GM18868 (cell line): Measurements from ENCODE around the gene KRT31.
"Not testable (repeated sequence)": the region's sequence is repeated elsewhere in the genome, so short reads cannot be mapped to it uniquely, and the experiment has no call there.

Experiments used
- ATAC-seq: cut with Tn5 transposase; IDR thresholded peaks from one replicate; pipeline ENCODE4 v1.9.1; 2021; ENCODE audit warnings: mild to moderate bottlenecking, moderate library complexity; ENCODE audit not compliant: unreplicated experiment

KRT31 gene

DNA sequence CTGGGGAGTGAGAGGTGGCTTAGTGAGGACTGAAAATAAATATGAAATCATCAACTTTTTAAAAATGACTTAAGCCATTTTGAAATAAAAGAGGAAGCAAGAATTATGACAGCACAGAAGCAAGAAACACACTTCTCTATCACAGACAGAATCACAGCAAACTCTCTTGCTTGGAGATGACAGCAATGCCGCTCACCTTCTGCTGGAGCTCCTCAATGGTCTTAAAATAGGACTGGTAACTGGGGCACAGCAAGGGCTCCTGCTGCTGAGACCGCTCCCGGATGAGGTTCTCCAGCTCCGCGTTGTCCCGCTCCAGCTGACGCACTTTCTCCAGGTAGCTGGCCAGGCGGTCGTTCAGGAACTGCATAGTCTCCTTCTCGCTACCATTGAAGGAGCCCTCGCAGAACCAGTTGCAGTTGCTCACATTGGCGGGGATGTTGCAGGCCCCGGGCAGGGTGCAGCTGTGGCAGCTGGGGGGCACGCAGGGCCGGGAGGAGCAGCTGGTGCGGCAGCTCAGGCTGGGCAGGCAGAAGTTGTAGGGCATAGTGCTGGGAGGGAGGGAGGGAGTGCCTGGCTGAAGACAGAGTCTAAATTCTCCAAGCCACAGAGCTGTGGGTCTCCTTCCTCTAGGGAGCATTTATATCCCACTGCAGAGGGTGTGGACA, at the start of gene KRT31:
TSS of gene KRT31 (minus strand) at position 613 of the 665 bp plus-strand sequence. CDS start at position 544, 69 bp downstream.
- ATAC-seq = no peak

DNA sequence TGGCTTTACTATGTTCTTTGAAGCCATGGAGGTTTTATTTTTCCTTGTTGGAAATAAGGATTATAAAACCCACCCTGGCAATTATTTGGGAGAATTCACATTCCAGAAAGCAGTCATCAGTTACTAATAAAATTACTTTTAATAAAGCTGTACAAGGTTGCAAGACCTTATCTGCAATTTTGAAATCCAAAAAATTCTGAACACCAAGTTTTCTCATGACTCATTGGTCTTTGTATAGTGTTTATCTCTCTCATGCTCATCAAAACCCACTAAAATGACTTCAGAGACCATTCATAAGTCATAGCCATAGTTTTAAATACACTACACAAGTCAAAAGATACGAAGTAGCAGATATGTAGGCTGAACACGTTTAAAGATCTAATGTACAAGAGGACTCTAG, 49.4 kb upstream of the KRT31 start:
- no peak for ATAC-seq

DNA sequence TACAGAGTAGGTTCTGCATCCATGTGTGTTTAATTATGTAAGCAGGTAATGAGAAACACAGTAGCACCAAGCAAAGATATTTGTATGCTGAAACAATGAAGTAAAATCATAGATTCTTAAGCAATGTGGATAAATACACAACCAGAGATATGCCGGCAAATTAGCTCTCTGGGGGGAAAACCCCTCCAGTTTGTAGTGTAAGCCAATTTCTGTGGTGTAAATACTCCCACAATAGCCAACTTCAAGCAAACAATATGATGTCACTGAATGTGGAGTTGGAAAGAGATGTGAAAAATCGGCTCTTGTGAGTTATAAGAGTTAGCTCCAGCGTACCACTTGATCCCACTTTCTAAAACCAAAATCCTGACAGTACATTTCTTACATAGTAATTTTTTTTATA, 47.2 kb upstream of the KRT31 start:
- no peak for ATAC-seq

DNA sequence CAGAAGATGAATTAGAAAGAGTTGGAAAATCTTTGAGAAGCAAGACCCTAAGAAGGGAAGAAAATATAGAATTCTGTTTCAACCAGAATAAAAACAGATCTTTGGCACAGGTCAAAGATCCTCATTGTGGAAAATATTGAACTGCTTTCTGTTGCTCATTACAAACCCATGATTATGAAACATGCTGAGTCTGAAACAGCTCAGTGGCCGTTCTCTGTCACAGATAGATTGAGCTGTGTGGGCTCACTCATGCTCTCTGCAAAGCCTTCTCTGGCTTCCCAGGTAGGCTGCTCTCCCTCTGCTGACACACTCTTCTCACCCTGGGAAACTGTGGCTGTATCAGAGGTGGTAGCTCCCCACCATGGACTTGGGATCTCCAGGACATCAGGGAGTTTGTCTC, 46.8 kb upstream of the KRT31 start:
- no peak for ATAC-seq

DNA sequence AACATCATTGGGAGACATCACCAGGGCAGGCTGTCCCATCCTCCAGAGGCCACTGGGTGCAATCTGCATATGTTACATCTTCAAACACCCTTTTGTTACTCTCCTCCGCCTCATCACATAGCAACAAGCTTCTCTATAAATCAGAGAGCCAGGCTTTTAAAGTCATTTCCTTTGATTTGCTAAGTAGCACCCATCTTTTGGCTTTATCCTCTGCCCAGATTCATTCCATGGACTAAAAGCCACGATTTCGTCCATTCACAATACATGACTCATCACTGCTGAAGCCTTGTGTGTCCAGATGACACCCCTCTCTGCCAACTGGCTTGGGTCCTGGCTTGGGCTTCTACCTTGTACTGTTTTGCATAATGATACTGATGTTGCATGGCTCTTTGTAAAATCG, 45.3 kb upstream of the KRT31 start:
- no peak for ATAC-seq

DNA sequence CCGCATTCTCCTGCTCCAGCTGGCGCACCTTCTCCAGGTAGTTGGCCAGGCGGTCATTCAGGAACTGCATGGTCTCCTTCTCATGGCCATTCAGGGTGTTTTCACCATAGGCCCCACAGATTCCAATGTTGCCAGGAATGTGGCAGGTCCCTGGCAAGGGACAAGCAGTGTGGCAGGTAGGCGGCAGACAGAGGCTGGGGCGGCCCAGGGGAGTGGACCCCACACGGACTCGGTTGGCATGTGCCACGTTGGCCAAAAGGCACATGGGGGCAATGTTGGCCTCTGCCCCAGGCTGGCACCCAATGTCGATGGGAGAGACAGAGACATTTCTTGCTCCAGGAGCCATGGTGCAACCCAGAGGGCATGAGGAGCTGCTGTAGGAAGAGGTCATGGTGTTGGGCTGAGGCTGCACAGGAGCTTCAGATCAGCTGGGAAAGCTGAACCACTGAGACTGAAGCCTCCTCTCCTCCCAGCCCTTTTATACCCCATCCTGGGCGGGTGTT, 43.2 kb upstream of the KRT31 start, which contains the start of gene KRT38:
TSS of gene KRT38 (minus strand) at position 453 of the 503 bp plus-strand sequence. CDS start at position 391, 62 bp downstream.
- no peak for ATAC-seq

DNA sequence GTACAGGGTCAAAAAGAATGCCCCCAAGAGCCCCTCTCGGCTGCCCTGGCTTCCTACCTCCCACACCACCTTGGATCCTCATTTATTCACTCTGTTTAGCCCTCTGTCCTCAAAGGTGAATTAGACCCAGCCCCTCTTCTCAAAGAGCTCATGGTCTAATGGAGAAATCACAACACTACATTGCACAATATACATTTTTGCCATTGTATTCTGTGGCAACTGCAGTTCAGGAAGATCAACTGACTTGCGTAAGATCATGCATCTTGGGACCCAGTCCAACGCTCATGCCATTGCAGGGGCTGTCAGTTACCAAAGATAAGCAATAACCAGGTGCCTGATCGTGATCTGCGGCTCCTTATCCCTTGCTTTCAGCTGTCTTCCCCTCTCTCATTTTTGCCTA, 42.0 kb upstream of the KRT31 start:
- ATAC-seq = no peak

DNA sequence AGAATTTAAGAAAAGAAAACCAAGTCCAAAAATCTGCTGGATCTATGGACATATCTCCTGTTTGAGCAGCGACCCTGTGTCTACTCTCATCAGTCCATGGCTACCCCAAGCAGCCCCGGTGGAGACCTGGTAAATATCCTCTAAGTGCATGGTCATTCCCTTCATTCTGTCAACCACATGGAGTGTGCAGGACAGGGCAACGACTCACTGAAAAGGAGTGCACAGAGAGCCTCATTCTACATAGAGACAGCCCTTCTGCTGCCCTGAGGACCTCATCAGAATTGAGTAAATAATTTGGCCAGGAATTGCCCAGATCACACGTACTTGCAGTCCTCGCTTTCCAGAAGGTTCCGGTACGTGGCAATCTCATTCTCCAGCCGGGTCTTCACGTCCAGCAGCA, 40.4 kb upstream of the KRT31 start:
- no peak for ATAC-seq

DNA sequence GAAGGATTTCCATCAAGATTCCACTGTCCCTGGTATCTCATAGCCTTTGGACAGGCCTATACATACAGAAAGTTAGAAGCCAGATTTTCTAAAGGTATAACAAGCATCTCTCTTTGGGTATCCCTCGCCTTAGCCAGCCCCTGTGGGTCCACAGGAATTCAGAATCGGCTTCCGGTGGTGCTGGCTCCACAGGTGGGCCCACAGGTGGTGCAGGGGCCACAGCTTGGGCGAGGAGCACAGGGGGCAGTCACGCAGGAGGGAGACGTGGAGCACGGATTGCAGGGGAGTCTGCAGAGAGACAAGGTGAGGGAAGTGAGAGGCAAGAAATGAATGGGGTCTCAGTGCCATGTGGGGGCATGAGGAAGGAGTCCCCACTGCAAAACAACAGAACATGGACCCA, 39.8 kb upstream of the KRT31 start:
- no peak for ATAC-seq

DNA sequence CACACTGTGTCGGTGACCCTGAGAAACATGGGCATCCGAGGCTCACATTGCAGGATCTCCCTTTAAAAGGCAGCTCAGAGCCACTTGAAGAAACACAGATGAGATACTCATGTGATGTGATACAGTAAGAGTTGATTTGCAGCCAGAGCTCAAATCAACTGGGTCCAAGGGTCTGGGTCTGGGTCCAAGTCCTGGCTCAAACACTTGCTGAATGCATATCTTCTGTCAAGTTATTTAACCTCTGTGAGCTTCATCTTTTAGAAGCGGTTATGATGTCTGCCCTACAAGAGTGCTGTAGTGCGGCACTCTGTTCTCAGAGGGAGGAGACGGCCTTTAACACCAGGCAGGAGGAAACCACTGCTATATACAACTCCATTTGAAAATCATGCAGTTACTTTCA, 37.0 kb upstream of the KRT31 start:
- no peak for ATAC-seq

DNA sequence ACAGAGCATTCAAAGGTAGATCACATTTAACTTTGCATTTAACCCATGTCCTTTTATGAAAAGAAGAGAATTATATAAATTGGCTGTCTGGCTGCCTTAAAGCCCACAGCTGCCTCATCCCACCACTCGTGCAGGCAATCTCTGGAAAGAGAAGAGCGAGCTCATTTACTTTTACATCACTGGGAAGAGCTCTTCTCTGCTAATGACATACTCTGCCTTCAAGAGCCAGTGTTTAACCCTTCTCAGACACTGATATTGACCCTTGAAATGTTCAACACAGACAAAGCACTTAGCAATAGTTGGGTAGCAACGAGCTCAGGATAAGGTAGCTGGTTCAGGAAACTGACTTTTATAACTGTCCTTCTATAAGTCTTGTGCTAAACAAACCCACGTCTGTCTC, 36.6 kb upstream of the KRT31 start:
- ATAC-seq = no peak

DNA sequence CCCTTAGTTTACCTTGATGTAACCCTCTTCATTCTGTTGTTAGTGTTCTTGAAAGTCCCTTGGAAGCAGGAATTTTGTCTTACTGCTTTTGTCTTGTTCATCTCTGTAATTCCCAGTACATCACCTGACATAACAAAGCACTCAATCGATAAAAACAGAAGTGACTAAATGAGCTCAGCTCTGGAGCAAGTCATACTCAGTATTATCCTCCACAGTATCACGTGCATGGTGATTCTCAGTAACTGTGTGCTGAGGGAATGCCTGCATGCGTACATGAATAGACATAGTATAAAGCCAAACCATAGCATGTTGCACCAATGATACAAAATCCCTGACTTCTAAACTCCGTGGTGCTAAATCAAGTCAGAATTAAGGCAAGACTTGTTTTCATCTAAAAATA, 36.2 kb upstream of the KRT31 start:
- no peak for ATAC-seq

DNA sequence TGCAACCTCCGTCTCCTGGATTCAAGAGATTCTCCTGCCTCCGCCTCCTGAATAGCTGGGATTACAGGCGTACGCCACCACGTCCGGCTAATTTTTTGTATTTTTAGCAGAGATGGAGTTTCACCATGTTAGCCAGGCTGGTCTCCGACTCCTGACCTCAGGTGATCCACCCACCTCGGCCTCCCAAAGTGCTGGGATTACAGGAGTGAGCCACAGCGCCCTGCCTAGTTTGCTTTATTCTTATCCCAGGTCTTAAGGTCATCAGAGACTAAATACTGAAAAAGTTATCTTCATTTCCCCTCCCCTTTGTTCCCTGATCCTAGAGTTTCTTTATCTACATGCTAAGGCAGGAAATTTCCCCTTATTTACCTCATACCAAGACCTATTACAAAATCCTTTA, 33.0 kb upstream of the KRT31 start:
- ATAC-seq = not testable (repeated sequence)

DNA sequence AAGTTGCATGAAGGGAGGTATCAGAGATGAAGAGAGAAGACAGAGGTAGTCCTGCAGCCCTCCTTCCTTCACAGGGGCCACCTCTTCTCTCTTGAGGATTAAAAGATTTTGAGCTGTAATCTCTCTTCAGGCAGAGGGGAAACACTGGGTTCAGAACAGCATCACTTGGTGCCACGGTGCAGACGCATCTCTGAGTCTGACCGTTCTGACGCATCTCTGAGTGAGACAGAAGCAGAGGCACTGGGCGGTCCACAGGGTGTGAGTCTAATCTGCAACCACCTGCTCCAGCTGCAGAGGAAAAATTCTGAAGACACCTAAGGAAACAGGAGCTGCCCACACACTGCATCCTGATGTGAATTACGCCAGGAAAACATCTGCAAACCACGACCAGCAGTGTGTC, 32.3 kb upstream of the KRT31 start:
- ATAC-seq = no peak

DNA sequence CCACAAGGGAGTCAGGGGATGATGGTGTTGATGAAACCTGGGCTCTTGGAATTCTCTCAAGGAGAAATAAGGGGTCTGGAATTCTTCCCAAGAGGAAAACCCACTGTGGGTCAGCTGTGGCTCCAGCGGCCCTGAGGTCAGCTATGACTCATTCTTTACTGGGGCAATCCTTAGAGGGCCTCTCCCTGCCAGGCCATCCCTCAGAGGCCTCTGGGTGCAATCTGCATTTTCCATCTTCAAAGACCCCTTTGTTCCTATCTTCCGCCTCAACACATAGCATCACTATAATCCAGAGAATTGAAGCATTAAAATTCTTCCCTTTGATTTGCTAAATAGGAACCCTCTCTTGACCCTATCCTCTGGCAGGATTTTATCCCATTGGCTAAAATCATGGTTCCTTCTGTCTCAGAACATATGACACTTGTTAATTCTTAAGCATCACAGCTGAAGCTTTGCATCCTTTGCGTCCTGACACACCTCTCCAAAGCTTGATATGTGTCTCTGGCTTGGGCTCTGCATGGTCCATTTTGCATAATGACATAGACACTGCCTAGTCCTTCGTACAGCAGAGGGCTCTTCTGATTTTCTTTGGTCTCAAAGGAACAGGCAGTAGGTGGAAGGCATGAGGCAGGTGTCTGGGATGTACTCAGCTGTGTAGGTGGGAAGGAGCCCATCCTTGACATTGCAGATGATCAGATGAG, 31.3 kb upstream of the KRT31 start:
- no peak for ATAC-seq

DNA sequence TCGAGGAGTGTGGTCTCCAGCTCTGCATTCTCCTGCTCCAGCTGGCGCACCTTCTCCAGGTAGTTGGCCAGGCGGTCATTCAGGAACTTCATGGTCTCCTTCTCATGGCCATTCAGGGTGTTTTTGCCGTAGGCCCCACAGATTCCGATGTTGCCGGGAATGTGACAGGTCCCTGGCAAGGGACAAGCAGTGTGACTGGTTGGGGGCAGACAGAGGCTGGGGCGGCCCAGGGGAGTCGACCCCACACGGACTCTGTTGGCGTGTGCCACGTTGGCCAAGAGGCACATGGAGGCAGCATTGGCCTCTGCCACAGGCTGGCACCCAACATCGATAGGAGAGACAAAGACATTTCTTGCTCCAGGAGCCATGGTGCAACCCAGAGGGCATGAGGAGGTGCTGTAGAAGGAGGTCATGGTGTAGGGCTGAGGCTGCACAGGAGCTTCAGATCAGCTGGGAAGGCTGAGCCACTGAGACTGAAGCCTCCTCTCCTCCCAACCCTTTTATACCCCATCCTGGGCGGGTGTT, 26.8 kb upstream of the KRT31 start, which contains the start of gene KRT37:
TSS of gene KRT37 (minus strand) at position 475 of the 525 bp plus-strand sequence. CDS start at position 413, 62 bp downstream.
- no peak for ATAC-seq

DNA sequence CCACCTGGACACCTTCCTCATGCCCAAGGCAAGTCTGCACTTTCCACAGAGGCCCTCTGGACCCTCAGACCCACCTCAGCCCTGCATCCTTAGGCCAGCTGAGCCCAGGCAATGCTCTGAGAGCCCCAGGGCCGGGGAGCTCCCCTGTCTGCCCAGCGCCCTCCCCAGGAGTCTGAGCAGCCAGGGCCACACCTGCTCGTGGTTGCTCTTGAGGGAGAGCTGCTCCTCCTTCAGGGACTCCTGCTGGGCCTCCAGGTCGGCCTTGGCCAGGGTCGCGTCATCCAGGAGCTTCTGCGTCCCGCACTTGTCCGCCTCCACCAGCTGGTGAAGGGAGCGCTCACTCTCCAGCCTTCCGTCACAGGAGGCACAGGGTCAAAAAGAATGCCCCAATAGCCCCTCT, 25.2 kb upstream of the KRT31 start:
- ATAC-seq = not testable (repeated sequence)

DNA sequence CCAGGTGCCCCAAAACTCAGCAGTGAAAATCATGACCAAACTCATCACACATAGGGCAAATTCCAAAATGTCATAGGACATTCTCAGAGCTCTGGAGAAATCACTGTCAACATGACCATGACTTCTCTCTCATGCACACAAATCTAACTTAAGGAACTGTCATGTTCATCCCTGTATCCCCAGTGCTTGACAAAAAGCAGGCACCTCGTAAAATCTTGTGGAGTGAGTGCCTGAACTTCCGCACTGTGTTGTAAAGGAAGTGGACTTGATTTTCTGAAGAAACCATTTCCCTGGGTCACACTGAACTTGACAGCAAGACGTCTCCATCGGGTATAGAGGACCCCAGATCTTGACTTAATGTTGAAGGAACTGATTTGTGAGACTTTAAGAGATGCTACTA, 24.2 kb upstream of the KRT31 start:
- no peak for ATAC-seq

DNA sequence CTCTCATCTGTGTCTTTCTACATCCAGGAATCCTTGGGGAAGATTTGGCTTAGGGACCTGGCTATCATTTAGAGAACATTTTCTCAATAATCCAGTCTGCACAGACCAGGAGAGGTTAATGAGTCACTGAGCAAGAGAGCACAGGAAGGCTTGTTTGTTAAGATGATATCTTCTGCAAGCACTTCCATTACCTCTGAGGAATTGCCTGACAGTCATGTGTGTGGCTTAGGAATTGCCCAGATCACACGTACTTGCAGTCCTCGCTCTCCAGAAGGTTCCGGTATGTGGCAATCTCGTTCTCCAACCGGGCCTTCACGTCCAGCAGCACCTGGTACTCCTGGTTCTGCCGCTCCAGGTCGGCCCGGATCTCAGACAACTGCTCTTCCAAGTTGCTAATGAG, 23.7 kb upstream of the KRT31 start:
- ATAC-seq = no peak

DNA sequence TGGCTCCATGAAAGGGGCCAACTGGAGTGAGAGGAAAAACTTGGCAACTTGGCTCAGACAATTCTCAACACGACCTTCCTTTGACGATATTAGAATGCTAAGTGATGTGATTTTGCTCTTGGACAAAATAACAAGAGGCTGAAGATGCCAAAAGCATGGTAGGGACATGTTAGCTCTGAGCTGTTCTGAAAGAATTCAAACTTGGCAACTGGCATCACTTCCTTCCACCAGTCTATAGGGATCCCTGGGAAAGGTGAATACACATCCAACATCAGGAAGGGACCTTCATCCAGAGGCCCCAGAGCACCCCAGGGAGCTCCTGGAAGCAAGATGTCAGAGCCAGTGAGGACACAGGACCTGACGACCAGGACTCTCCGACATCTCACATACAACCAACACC, 22.7 kb upstream of the KRT31 start:
- no peak for ATAC-seq

DNA sequence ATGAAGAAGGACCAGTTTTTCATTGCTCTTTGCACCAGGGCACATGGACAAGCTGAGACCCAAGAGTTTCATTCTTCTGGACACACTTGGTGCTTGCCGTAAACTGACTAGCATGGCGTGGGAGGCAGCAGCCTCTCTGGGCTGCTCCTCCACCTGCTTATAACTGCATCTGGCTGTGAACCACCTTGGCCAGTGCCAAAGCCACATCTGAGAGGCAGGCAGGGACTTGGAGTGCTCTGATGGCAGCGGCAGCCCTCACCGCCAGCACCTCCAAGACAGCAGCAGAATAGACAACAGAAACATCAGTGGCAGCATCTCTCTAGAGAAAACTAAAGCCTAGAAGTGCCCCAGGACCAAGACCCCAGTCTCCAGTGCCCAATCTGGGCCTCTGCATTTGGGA, 22.3 kb upstream of the KRT31 start:
- ATAC-seq = no peak
